AG04450 (cell line): Measurements from ENCODE around the gene SUN2. TPM values are rescaled to one million over a fixed set of nuclear protein-coding genes. Genes with fewer than 3 reads are reported as not detected.

Source experiments
- CTCF ChIA-PET: fragments of 300-600, 350-600 bp; formaldehyde crosslinking; extraction: SDS; loops from one replicate; lab custom pipeline; 2022; ENCODE audit warnings: antibody characterized with exemption, inconsistent platforms; lab: Charles Lee
- POLR2A ChIA-PET: fragments of 350-600 bp; formaldehyde crosslinking; extraction: SDS; loops from one replicate; lab custom pipeline; 2021; ENCODE audit warnings: antibody characterized with exemption, inconsistent platforms; lab: Yijun Ruan, JAX
- DNase-seq: peaks from one replicate; pipeline ENCODE4 v3.0.0-alpha.2; 2011; ENCODE audit warnings: low read depth, low spot score
- H3K27ac ChIP-seq: one replicate; pipeline ENCODE4 v1.5.1; 2012; ENCODE audit warnings: low read depth, low read length, control low read depth
- H3K27me3 ChIP-seq: one replicate; pipeline ENCODE4 v1.6.0; 2012; ENCODE audit warnings: low read length; ENCODE audit not compliant: control insufficient read depth, insufficient read depth
- H3K4me3 ChIP-seq: 2 replicates; pipeline ENCODE4 v1.5.1; 2011; ENCODE audit warnings: mild to moderate bottlenecking, low read depth, low read length, control low read depth
- H3K9me3 ChIP-seq: 2 replicates; pipeline ENCODE4 v1.5.1; 2012; ENCODE audit warnings: low read length; ENCODE audit not compliant: control insufficient read depth, insufficient read depth
- CTCF ChIP-seq: IDR thresholded peaks from 2 replicates; pipeline ENCODE4 v1.5.1; 2011; ENCODE audit warnings: low read depth, low read length, control low read depth, inconsistent platforms
- polyA plus RNA-seq: library from polyadenylated mRNA; depleted of rRNA; stranded (reverse); fragments of >200 nt; gene quantifications from 2 replicates; pipeline ENCODE4 v1.2.3, GENCODE V29; 2011

The SUN2 gene
- polyA plus RNA-seq, 1 experiment = 24.5 TPM

- ChIA-PET CTCF (interaction anchor here (1.0 kb wide), 1 partner anchor 21 kb away, joined by 6 read pairs; no protein-coding TSS in a partner anchor), POLR2A (interaction anchor here (0.7 to 1.7 kb wide), 2 partner anchors 23 to 28 kb away, joined by 5 to 8 read pairs; partner anchors contain the start of gene TOMM22)
- Histone ChIP-seq H3K9me3 (peaks cover 3% of the 10 kb centered on the region; the same call in 1 of the 2 replicates), H3K27me3 (no peaks in the 10 kb centered on the region), H3K4me3 (peak overlapping the region; percentile 43), H3K27ac (no peak overlapping the region)
- no peak for DNase-seq
- TF ChIP-seq CTCF = no peak
Measured at GRCh38 chr22:38704654-38705234, 51.1 kb downstream of the SUN2 start.

- Histone ChIP-seq H3K4me3 (peak within 1 kb of the TSS; percentile 85), H3K27ac (peak within 1 kb of the TSS; percentile 84), H3K27me3 (no peaks in the 10 kb centered on the region), H3K9me3 (no peaks in the 10 kb centered on the region)
- ChIA-PET POLR2A (no interaction called here), CTCF (no interaction called here)
- no peak for TF ChIP-seq CTCF
- DNase-seq = peak; percentile 82
Measured at GRCh38 chr22:38700789-38701628, 54.8 kb downstream of the SUN2 start, which contains the start of gene JOSD1. JOSD1 (minus strand) TSS chr22:38700943; CDS start chr22:38699987, 956 bp downstream.

GRCh38 chr22:38700270-38700788 lies 55.5 kb downstream of the SUN2 start:
- Histone ChIP-seq H3K4me3 (peak overlapping the region; percentile 85), H3K27me3 (no peaks in the 10 kb centered on the region), H3K27ac (peak overlapping the region; percentile 78), H3K9me3 (no peaks in the 10 kb centered on the region)
- no peak for DNase-seq
- ChIA-PET POLR2A (interaction anchor here (0.7 to 1.1 kb wide), 3 partner anchors 19 to 302 kb away, joined by 3 to 7 read pairs (median 4); partner anchors contain the start of gene TOMM22), CTCF (interaction anchor here (3.9 kb wide), 1 partner anchor 19 kb away, joined by 22 read pairs; the partner anchor contains the start of gene TOMM22)
- TF ChIP-seq CTCF = no peak

- ChIA-PET POLR2A (interaction anchor here (0.5 to 1.1 kb wide), 5 partner anchors 14 to 301 kb away, joined by 3 to 7 read pairs (median 3); partner anchors contain the start of gene TOMM22), CTCF (interaction anchor here (1.0 to 3.9 kb wide), 2 partner anchors 18 to 25 kb away, joined by 4 to 22 read pairs; partner anchors contain the start of gene TOMM22)
- Histone ChIP-seq H3K9me3 (no peaks in the 10 kb centered on the region), H3K27me3 (no peaks in the 10 kb centered on the region), H3K27ac (peak overlapping the region; percentile 31), H3K4me3 (peak overlapping the region; percentile 85)
- TF ChIP-seq CTCF = 0 out of 2 replicates have a peak, but pooled peaks have one; percentile 24
- no peak for DNase-seq
Measured at GRCh38 chr22:38699784-38700183, 56.0 kb downstream of the SUN2 start.
